OCI-LY1 (cell line): ENCODE results near the gene PARN.

Source experiments
- H2AFZ ChIP-seq: fragments of 200-600 bp; sonication (generic), shearing (Covaris generic); 2 replicates; pipeline ENCODE4 v1.6.0; 2014; ENCODE audit warnings: antibody characterized with exemption, mild to moderate bottlenecking, low read length
- H3F3A ChIP-seq: fragments of 200-600 bp; sonication (generic), shearing (Covaris generic); 2 replicates; pipeline ENCODE4 v1.6.0; 2014; ENCODE audit warnings: mild to moderate bottlenecking, antibody characterized with exemption, low read length, moderate library complexity; ENCODE audit not compliant: insufficient read depth
- H3K27ac ChIP-seq: fragments of 200-600 bp; sonication (generic); 2 replicates; pipeline ENCODE4 v1.5.1; 2014; ENCODE audit warnings: low read length, mixed run types, mild to moderate bottlenecking, low read depth; ENCODE audit not compliant: poor library complexity, severe bottlenecking
- H3K27me3 ChIP-seq: fragments of 200-600 bp; sonication (generic); 2 replicates; pipeline ENCODE4 v1.6.0; 2014; ENCODE audit warnings: antibody characterized with exemption, mild to moderate bottlenecking, low read length, moderate library complexity; ENCODE audit not compliant: insufficient read depth
- H3K36me3 ChIP-seq: fragments of 200-600 bp; sonication (generic); 2 replicates; pipeline ENCODE4 v1.6.1; 2014; ENCODE audit warnings: mild to moderate bottlenecking, antibody characterized with exemption, low read length, moderate library complexity, mixed read lengths; ENCODE audit not compliant: insufficient read depth
- H3K4me1 ChIP-seq: fragments of 200-600 bp; sonication (generic); 2 replicates; pipeline ENCODE4 v1.5.1; 2014; ENCODE audit warnings: mild to moderate bottlenecking, low read length, moderate library complexity; ENCODE audit not compliant: insufficient read depth, severe bottlenecking
- H3K4me2 ChIP-seq: fragments of 200-600 bp; sonication (generic), shearing (Covaris generic); 2 replicates; pipeline ENCODE4 v1.6.1; 2014; ENCODE audit warnings: low read length
- H3K4me3 ChIP-seq: fragments of 200-600 bp; sonication (generic); 2 replicates; pipeline ENCODE4 v1.5.1; 2014; ENCODE audit warnings: low read length, low read depth, mild to moderate bottlenecking, mixed read lengths; ENCODE audit not compliant: poor library complexity, severe bottlenecking
- H3K79me2 ChIP-seq: fragments of 200-600 bp; shearing (Covaris generic); 2 replicates; pipeline ENCODE4 v1.6.1; 2016; ENCODE audit warnings: mixed run types, low read length, mixed read lengths; ENCODE audit not compliant: insufficient read depth
- H3K9ac ChIP-seq: fragments of 200-600 bp; sonication (generic), shearing (Covaris generic); 2 replicates; pipeline ENCODE4 v1.6.1; 2014; ENCODE audit warnings: mild to moderate bottlenecking, low read length, mixed read lengths
- H3K9me2 ChIP-seq: fragments of 200-600 bp; sonication (generic), shearing (Covaris generic); 2 replicates; pipeline ENCODE4 v1.6.1; 2014; ENCODE audit warnings: low read depth, mild to moderate bottlenecking, low read length, mixed read lengths
- H3K9me3 ChIP-seq: fragments of 200-600 bp; shearing (Covaris generic); 2 replicates; pipeline ENCODE4 v1.6.1; 2014; ENCODE audit warnings: low read length, mixed read lengths
- H4K20me1 ChIP-seq: fragments of 200-600 bp; sonication (generic), shearing (Covaris generic); 2 replicates; pipeline ENCODE4 v1.6.0; 2016; ENCODE audit warnings: mild to moderate bottlenecking, low read length; ENCODE audit not compliant: insufficient read depth
- EZH2 ChIP-seq: fragments of 200-600 bp; sonication (generic), shearing (Covaris generic); IDR thresholded peaks from 2 replicates; pipeline ENCODE4 v1.8.0; 2017; ENCODE audit warnings: borderline replicate concordance, mixed run types, mild to moderate bottlenecking, antibody characterized with exemption, low read length, moderate library complexity, mixed read lengths
- TF ChIP-seq, protein P1 (sequence below): fragments of 200-600 bp; sonication (generic), shearing (Covaris generic); IDR thresholded peaks from 2 replicates; pipeline ENCODE4 v1.5.1; 2017; ENCODE audit warnings: mild to moderate bottlenecking, antibody characterized with exemption, low read length, moderate library complexity, mixed read lengths

PARN gene

DNA sequence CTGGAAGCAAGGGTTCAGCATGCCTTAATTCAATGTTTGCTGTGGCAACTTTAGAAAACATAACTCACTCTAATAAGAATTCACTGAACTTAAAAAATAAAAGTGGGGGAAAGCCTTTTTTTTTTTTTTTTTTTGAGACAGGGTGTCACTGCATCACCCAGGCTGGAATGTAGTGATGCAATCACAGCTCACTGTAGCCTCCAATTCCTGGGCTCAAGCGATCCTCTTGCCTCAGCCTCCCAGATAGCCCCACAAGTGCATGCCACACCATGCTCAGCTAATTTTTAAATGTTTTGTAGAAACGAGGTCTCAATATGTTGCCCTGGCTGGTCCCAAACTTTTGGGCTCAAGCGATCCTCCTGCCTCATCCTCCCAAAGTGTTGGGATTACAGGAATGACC, 243.9 kb downstream of the PARN start:
- Histone ChIP-seq H3F3A (no peaks in the 10 kb centered on the region), H3K4me1 (no peaks in the 10 kb centered on the region), H2AFZ (no peak overlapping the region), H3K9ac (no peak overlapping the region), H3K4me3 (no peak overlapping the region), H3K27me3 (peaks cover 4% of the 10 kb centered on the region; the same call in 1 of the 2 replicates), H3K4me2 (no peak overlapping the region), H3K9me2 (no peaks in the 10 kb centered on the region), H3K27ac (no peak overlapping the region), H4K20me1 (no peaks in the 10 kb centered on the region), H3K9me3 (no peaks in the 10 kb centered on the region), H3K79me2 (no peaks in the 10 kb centered on the region), H3K36me3 (no peaks in the 10 kb centered on the region)
- TF ChIP-seq, protein P1, sequence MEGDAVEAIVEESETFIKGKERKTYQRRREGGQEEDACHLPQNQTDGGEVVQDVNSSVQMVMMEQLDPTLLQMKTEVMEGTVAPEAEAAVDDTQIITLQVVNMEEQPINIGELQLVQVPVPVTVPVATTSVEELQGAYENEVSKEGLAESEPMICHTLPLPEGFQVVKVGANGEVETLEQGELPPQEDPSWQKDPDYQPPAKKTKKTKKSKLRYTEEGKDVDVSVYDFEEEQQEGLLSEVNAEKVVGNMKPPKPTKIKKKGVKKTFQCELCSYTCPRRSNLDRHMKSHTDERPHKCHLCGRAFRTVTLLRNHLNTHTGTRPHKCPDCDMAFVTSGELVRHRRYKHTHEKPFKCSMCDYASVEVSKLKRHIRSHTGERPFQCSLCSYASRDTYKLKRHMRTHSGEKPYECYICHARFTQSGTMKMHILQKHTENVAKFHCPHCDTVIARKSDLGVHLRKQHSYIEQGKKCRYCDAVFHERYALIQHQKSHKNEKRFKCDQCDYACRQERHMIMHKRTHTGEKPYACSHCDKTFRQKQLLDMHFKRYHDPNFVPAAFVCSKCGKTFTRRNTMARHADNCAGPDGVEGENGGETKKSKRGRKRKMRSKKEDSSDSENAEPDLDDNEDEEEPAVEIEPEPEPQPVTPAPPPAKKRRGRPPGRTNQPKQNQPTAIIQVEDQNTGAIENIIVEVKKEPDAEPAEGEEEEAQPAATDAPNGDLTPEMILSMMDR: no peak
- no peak for TF ChIP-seq EZH2
